ENCODE measurements around the gene ZNF516. TPM values are rescaled to one million over a fixed set of nuclear protein-coding genes. Genes with fewer than 3 reads are reported as not detected.

Gene ZNF516
- total RNA-seq, 1 experiment from 2014 or later = 22.6 TPM

DNA sequence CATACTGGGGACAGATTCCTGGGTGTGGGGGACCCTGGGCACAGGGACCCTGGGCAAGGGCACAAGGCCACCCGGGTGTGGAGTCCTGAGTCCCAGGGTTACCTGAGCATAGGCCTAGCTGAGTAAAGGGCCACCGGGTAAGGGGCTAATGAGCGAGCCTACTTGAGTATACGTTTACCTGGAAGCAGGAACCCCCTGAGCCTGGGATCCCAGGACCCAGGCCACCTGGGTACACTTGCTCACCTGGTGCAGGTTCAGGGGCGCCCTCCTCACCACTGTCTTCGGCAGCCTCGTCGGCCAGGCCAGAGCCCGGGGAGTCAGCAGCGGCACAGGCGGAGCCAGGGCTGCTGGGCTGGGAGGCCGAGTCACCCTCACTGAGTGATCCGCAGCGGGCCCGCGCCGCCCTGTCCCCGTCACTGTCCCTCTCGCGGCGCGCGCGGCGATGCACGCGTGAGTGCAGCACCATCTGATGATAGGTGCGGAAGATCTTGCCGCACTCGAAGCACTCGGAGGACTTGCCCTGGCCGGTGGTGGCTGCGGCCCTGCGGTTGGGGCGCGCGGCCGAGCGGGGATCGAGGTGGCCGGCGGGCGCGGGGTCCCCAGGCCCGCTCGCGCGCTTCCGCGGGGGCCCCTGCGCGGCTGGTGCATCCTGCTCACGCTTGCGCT is 53.9 kb downstream of the ZNF516 start:
- Histone ChIP-seq H4K5ac (ENCODE audit: insufficient read length, low read depth, low read length) (no peak overlapping the region), H2AFZ (ENCODE audit: low read length) (no peak overlapping the region), H3K9me3 (ENCODE audit: control insufficient read depth, low read depth, low read length) (no peaks in the 10 kb centered on the region), H3K56ac (ENCODE audit: insufficient read length, low read depth, low read length) (no peak overlapping the region), H3K27ac (ENCODE audit: insufficient read length, low read depth, low read length) (no peak overlapping the region), H4K8ac (replicated peaks; ENCODE audit: insufficient read length, low read depth, low read length) (no peak overlapping the region), H3K4ac (ENCODE audit: low read depth, low read length) (no peak overlapping the region), H3K18ac (ENCODE audit: insufficient read length, low read depth, low read length) (no peak overlapping the region), H3K14ac (ENCODE audit: insufficient read depth, low read length) (no peak overlapping the region), H3K79me2 (ENCODE audit: insufficient read depth, low read length) (no peaks in the 10 kb centered on the region), H2BK120ac (ENCODE audit: low read depth, low read length, poor library complexity, severe bottlenecking) (no peak overlapping the region), H3K23me2 (ENCODE audit: insufficient read length, low read depth, low read length, poor library complexity, severe bottlenecking) (no peaks in the 10 kb centered on the region), H2BK15ac (ENCODE audit: low read depth, low read length) (no peak overlapping the region), H3K27me3 (ENCODE audit: insufficient read depth, low read length) (no peaks in the 10 kb centered on the region), H2BK20ac (ENCODE audit: low read depth, low read length, poor library complexity, severe bottlenecking) (no peak overlapping the region), H2BK5ac (ENCODE audit: insufficient read length, low read length) (no peak overlapping the region), H4K20me1 (ENCODE audit: control insufficient read depth, insufficient read depth, insufficient read length) (no peaks in the 10 kb centered on the region), H4K91ac (ENCODE audit: insufficient read length, low read depth, low read length) (no peak overlapping the region), H3K4me2 (ENCODE audit: insufficient read depth, insufficient read length, low read length) (no peak overlapping the region), H3T11ph (ENCODE audit: low read length) (no peak overlapping the region), H3K4me1 (ENCODE audit: insufficient read depth, low read length) (no peaks in the 10 kb centered on the region), H2BK12ac (ENCODE audit: insufficient read length, low read depth, low read length) (no peak overlapping the region), H3K23ac (ENCODE audit: insufficient read length, low read depth, low read length) (no peak overlapping the region), H3K79me1 (ENCODE audit: insufficient read depth, low read depth, low read length, poor library complexity, severe bottlenecking) (no peaks in the 10 kb centered on the region), H3K9ac (ENCODE audit: extremely low read depth, insufficient read length, low read length) (no peak overlapping the region), H2AK5ac (ENCODE audit: insufficient read length, low read length) (no peak overlapping the region)
- no peak for TF ChIP-seq CTCF (conservative IDR thresholded peaks at IDR 0.05)
- H3K36me3 Mint-ChIP-seq (ENCODE audit: insufficient read depth in 1 of 3, low read depth in 3 of 3) = peaks cover 7 to 10% (median 8%) of the 10 kb centered on the region in 3 experiments; a peak in 5 of 7 replicates
- peaks cover 8 to 12% of the 10 kb centered on the region in 2 experiments; a peak in 2 of 4 replicates for H3K4me1 Mint-ChIP-seq
- no peak for DNase-seq
- no peaks in the 10 kb centered on the region for H3K27me3 Mint-ChIP-seq (ENCODE audit: low read depth)
- WGBS (ENCODE audit: extremely low coverage, insufficient read length, low lambda C conversion rate) = no CpG with 5 or more reads among the region's 54 CpGs
- H3K27ac Mint-ChIP-seq = no peak overlapping the region
- no peaks in the 10 kb centered on the region for H3K9me3 Mint-ChIP-seq
- H3K4me3 Mint-ChIP-seq = no peak overlapping the region

Data from H9 (cell line).